GM12878 (cell line): Measurements from ENCODE around the gene ANKRD11. TPM values are rescaled to one million over a fixed set of nuclear protein-coding genes. Genes with fewer than 3 reads are reported as not detected.

Experiments used
- ATAC-seq: fragments of 200-7000 bp; cut with Tn5 transposase; 3 replicates; pipeline ENCODE4 v1.9.1; 2020; ENCODE audit warnings: mild to moderate bottlenecking, moderate library complexity
- BruUV-seq: library from RNA; stranded (reverse); fragments of 400-500 nt; replicated peaks from 2 replicates; lab custom pipeline; 2021; lab: Mats Ljungman, UMichigan
- CTCF ChIA-PET: fragments of 300-600 bp; sonication (Branson Sonifier 250); formaldehyde crosslinking; extraction: SDS; loops from one replicate; lab custom pipeline; 2021; ENCODE audit warnings: inconsistent platforms; lab: Yijun Ruan, JAX
- POLR2A ChIA-PET: fragments of 350-600 bp; formaldehyde crosslinking; extraction: SDS; loops from one replicate; lab custom pipeline; 2021; ENCODE audit warnings: inconsistent platforms; lab: Charles Lee
- RAD21 ChIA-PET: fragments of 300-600 bp; sonication (Branson Sonifier 250); formaldehyde crosslinking; loops from one replicate; lab custom pipeline; 2023; ENCODE audit warnings: antibody characterized with exemption; ENCODE audit not compliant: unreplicated experiment; lab: Charles Lee
- SMC1A ChIA-PET: fragments of 300-600 bp; sonication (Branson Sonifier 250); formaldehyde crosslinking; loops from one replicate; lab custom pipeline; 2023; ENCODE audit not compliant: unreplicated experiment, uncharacterized antibody; lab: Charles Lee
- DNase-seq: peaks from one replicate; pipeline ENCODE4 v3.0.0-alpha.2; 2011; ENCODE audit warnings: low read depth, low spot score
- FAIRE-seq: peaks from 3 replicates; lab custom pipeline; 2011; peaks lifted over from hg19 to GRCh38; lab: Jason Lieb, UNC
- H2AFZ ChIP-seq: 2 replicates; pipeline ENCODE4 v1.6.0; 2011; ENCODE audit warnings: low read depth, low read length, control low read depth; ENCODE audit not compliant: control insufficient read depth
- H3K27ac ChIP-seq: 2 replicates; pipeline ENCODE4 v1.5.1; 2011; ENCODE audit warnings: control low read depth; ENCODE audit not compliant: control insufficient read depth, insufficient read depth
- H3K27me3 ChIP-seq, 2 experiments: replicated peaks in 1 of 2; 2 replicates each; pipeline versions ENCODE4 v1.6.0 to v1.6.1; 2011; ENCODE audit warnings: low read length in 1 of 2; ENCODE audit not compliant: control insufficient read depth in 2 of 2, insufficient read depth in 2 of 2
- H3K36me3 ChIP-seq, 2 experiments: 2 replicates each; pipeline ENCODE4 v1.5.1; 2011; ENCODE audit warnings: low read length in 1 of 2; ENCODE audit not compliant: control insufficient read depth in 2 of 2, insufficient read depth in 2 of 2
- H3K4me1 ChIP-seq: 2 replicates; pipeline ENCODE4 v1.6.1; 2011; ENCODE audit warnings: mild to moderate bottlenecking, low read length, moderate library complexity, mixed read lengths; ENCODE audit not compliant: control insufficient read depth, insufficient read depth
- H3K4me2 ChIP-seq: 2 replicates; pipeline ENCODE4 v1.6.0; 2011; ENCODE audit warnings: control low read depth; ENCODE audit not compliant: control insufficient read depth, insufficient read depth
- H3K4me3 ChIP-seq: fragments of 200-600 bp; sonication (generic); 2 replicates; pipeline ENCODE4 v1.5.1; 2016
- H3K79me2 ChIP-seq: 2 replicates; pipeline ENCODE4 v1.6.0; 2011; ENCODE audit warnings: low read length; ENCODE audit not compliant: control insufficient read depth, insufficient read depth
- H3K9ac ChIP-seq: 2 replicates; pipeline ENCODE4 v1.8.0; 2011; ENCODE audit warnings: low read length, control low read depth, mixed read lengths; ENCODE audit not compliant: control insufficient read depth, insufficient read depth
- H3K9me3 ChIP-seq: replicated peaks from 3 replicates; pipeline ENCODE4 v1.5.1; 2011; ENCODE audit warnings: mild to moderate bottlenecking, low read length; ENCODE audit not compliant: control insufficient read depth, insufficient read depth
- H4K20me1 ChIP-seq: 2 replicates; pipeline ENCODE4 v1.6.0; 2011; ENCODE audit not compliant: control insufficient read depth, insufficient read depth
- ATF7 ChIP-seq: fragments of 450-650 bp; IDR thresholded peaks from 2 replicates; pipeline ENCODE4 v1.6.1; 2016; ENCODE audit warnings: low read depth, mild to moderate bottlenecking
- CREB1 ChIP-seq: IDR thresholded peaks from 2 replicates; pipeline ENCODE4 v1.6.1; 2012; ENCODE audit warnings: low read depth, mild to moderate bottlenecking, inconsistent platforms
- CREM ChIP-seq: IDR thresholded peaks from 2 replicates; pipeline ENCODE4 v1.6.1; 2014; ENCODE audit warnings: antibody characterized with exemption, low read depth
- FOXM1 ChIP-seq: IDR thresholded peaks from 2 replicates; pipeline ENCODE4 v1.6.1; 2012; ENCODE audit warnings: low read depth, mild to moderate bottlenecking, inconsistent platforms, low read length, moderate library complexity
- JUND ChIP-seq: IDR thresholded peaks from 2 replicates; pipeline ENCODE4 v1.6.1; 2012; ENCODE audit warnings: low read depth, mild to moderate bottlenecking, low read length, improper control_type of control experiment, moderate library complexity
- MTA3 ChIP-seq: IDR thresholded peaks from 2 replicates; pipeline ENCODE4 v1.6.1; 2012; ENCODE audit warnings: low read length, inconsistent platforms, borderline replicate concordance
- NR2F1 ChIP-seq: fragments of 450-650 bp; conservative IDR thresholded peaks from 2 replicates; pipeline ENCODE4 v1.6.1; 2017; ENCODE audit warnings: mild to moderate bottlenecking
- POLR2A ChIP-seq: IDR thresholded peaks from 2 replicates; pipeline ENCODE4 v1.6.1; 2011; ENCODE audit warnings: low read depth, mild to moderate bottlenecking, low read length
- RCOR1 ChIP-seq: conservative IDR thresholded peaks from 2 replicates; pipeline ENCODE4 v1.6.1; 2012; ENCODE audit warnings: low read depth, low read length, improper control_type of control experiment
- SUPT20H ChIP-seq: IDR thresholded peaks from 2 replicates; pipeline ENCODE4 v1.6.1; 2011; ENCODE audit warnings: low read depth, mild to moderate bottlenecking, low read length, moderate library complexity, borderline replicate concordance; ENCODE audit not compliant: control insufficient read depth
- ZBED1 ChIP-seq: IDR thresholded peaks from 2 replicates; pipeline ENCODE4 v1.6.1; 2016; ENCODE audit warnings: borderline replicate concordance
- ZNF207 ChIP-seq: fragments of 450-650 bp; IDR thresholded peaks from 2 replicates; pipeline ENCODE4 v1.6.1; 2014; ENCODE audit warnings: antibody characterized with exemption, mild to moderate bottlenecking, borderline replicate concordance
- WGBS: methylation state at CpG from one replicate; pipeline ENCODE4 v1.1.6; 2016; ENCODE audit warnings: low lambda C conversion rate; ENCODE audit not compliant: insufficient replicate concordance, insufficient coverage; ENCODE audit errors: missing lambda C conversion rate; 5-methylcytosine and 5-hydroxymethylcytosine counted together
- in situ Hi-C: fragments of 300-500 bp; cut with MboI; formaldehyde crosslinking; loops from 9 replicates; pipeline ENCODE4 v1.14.3; 2018; ENCODE audit warnings: mixed read lengths
- intact Hi-C: fragments of 100-400 bp; cut with micrococcal nuclease; formaldehyde crosslinking; loops from one replicate; pipeline ENCODE4 v1.14.2; 2022; ENCODE audit not compliant: unreplicated experiment
- polyA plus RNA-seq, 11 experiments: library from polyadenylated mRNA; depleted of rRNA in 4 of 11; unstranded in 6 of 11; stranded (reverse) in 5 of 11; fragments of >200 nt; fragmentation: Nextera tagmentation in 4 of 11; fragmentation: Illumina TruSeq in 1 of 11; extraction: Ambion mirVana in 4 of 11; extraction: Trizol in 1 of 11; gene quantifications; 1 replicate in 1 of 11; 2 replicates in 10 of 11; pipeline versions ENCODE4 v1.2.1 to v1.2.3, GENCODE V29; 2011 to 2016; ENCODE audit warnings: inconsistent platforms in 2 of 11, missing spikeins in 2 of 11, low read depth in 1 of 11
- total RNA-seq, 4 experiments: library from RNA; depleted of rRNA in 3 of 4; stranded (reverse); fragments of >200 nt in 3 of 4; fragmentation: Illumina TruSeq in 1 of 4; extraction: Trizol in 1 of 4; gene quantifications; 2 replicates each; pipeline versions ENCODE4 v1.2.1 to v1.2.3, GENCODE V29; 2013 to 2021

The ANKRD11 gene
- total and polyA plus RNA-seq, 10 of the 15 experiments (the other 5 are each of a cell fraction or from before 2014, with no cell fraction given): 5.1 to 103 (median 27.4) TPM

GRCh38 chr16:89265647-89266046 is 224.7 kb downstream of the ANKRD11 start:
- no peak overlapping the region for H2AFZ ChIP-seq
- H3K27ac ChIP-seq: no peak overlapping the region
- ATAC-seq: no peak
- BruUV-seq: no TSS peak
- H3K4me2 ChIP-seq: no peak overlapping the region
- H3K27me3 ChIP-seq: no peaks in the 10 kb centered on the region
- ChIA-PET RAD21 (no interaction called here), POLR2A (no interaction called here), SMC1A (no interaction called here), CTCF (no interaction called here)
- H3K9me3 ChIP-seq: no peaks in the 10 kb centered on the region; the same call in 2 of the 3 replicates
- TF ChIP-seq CREB1 (no peak), SUPT20H (no peak), RCOR1 (no peak), POLR2A (peak; percentile 40; the same call in 1 of the 2 replicates)
- no peak for DNase-seq
- intact Hi-C loops (no loop called here), in situ Hi-C loops (no loop called here)
- no peak overlapping the region for H3K9ac ChIP-seq
- FAIRE-seq: no peak
- H4K20me1 ChIP-seq: no peaks in the 10 kb centered on the region
- peaks cover 13% of the 10 kb centered on the region in 2 experiments for H3K36me3 ChIP-seq
- H3K79me2 ChIP-seq: no peaks in the 10 kb centered on the region
- H3K4me3 ChIP-seq: no peak overlapping the region
- 98% methylated on average over 21 of the region's 21 CpGs for WGBS
- no peaks in the 10 kb centered on the region for H3K4me1 ChIP-seq

GRCh38 chr16:89264800-89265550 is 225.4 kb downstream of the ANKRD11 start:
- ATAC-seq: no peak
- TF ChIP-seq CREM: no peak
- peak; percentile 48; the same call in 1 of the 2 replicates for TF ChIP-seq POLR2A
- TF ChIP-seq ZBED1: no peak
- no peak for TF ChIP-seq MTA3
- no peak for TF ChIP-seq JUND
- no peak for TF ChIP-seq ATF7
- no peak for TF ChIP-seq FOXM1
- TF ChIP-seq ZNF207: no peak
- no peak for TF ChIP-seq NR2F1
- no TSS peak for BruUV-seq
- H2AFZ ChIP-seq: no peak overlapping the region
- no peaks in the 10 kb centered on the region for H3K79me2 ChIP-seq
- no peaks in the 10 kb centered on the region for H4K20me1 ChIP-seq
- no peaks in the 10 kb centered on the region for H3K27me3 ChIP-seq
- in situ Hi-C loops: no loop called here
- 97% methylated on average over 19 of the region's 19 CpGs for WGBS
- peaks cover 7 to 11% of the 10 kb centered on the region in 2 experiments for H3K36me3 ChIP-seq
- POLR2A ChIA-PET: interaction anchor here (0.5 kb wide), 1 partner anchor 18 kb away, joined by 3 read pairs; no protein-coding TSS in a partner anchor
- no peaks in the 10 kb centered on the region; the same call in 2 of the 3 replicates for H3K9me3 ChIP-seq
- SMC1A ChIA-PET: no interaction called here
- intact Hi-C loops: no loop called here
- no peak for DNase-seq
- H3K27ac ChIP-seq: no peak overlapping the region
- H3K4me2 ChIP-seq: no peak overlapping the region
- no peaks in the 10 kb centered on the region for H3K4me1 ChIP-seq
- RAD21 ChIA-PET: no interaction called here
- no peak overlapping the region for H3K4me3 ChIP-seq
- CTCF ChIA-PET: interaction anchor here (0.6 to 1.0 kb wide), 2 partner anchors 25 to 45 kb away, joined by 3 read pairs; no protein-coding TSS in a partner anchor
- no peak for FAIRE-seq
- H3K9ac ChIP-seq: no peak overlapping the region
